Activated CD4-positive, alpha-beta T cell treated with anti-CD3 and anti-CD28 coated beads, Interleukin-2, amount 50 U/mL, for 4 hours (primary cell): ENCODE results near the gene NHLRC4.

ENCODE experiments used
- DNase-seq, 2 experiments: peaks; one replicate each; pipeline ENCODE4 v3.0.0-alpha.2; 2020

Gene NHLRC4

DNA sequence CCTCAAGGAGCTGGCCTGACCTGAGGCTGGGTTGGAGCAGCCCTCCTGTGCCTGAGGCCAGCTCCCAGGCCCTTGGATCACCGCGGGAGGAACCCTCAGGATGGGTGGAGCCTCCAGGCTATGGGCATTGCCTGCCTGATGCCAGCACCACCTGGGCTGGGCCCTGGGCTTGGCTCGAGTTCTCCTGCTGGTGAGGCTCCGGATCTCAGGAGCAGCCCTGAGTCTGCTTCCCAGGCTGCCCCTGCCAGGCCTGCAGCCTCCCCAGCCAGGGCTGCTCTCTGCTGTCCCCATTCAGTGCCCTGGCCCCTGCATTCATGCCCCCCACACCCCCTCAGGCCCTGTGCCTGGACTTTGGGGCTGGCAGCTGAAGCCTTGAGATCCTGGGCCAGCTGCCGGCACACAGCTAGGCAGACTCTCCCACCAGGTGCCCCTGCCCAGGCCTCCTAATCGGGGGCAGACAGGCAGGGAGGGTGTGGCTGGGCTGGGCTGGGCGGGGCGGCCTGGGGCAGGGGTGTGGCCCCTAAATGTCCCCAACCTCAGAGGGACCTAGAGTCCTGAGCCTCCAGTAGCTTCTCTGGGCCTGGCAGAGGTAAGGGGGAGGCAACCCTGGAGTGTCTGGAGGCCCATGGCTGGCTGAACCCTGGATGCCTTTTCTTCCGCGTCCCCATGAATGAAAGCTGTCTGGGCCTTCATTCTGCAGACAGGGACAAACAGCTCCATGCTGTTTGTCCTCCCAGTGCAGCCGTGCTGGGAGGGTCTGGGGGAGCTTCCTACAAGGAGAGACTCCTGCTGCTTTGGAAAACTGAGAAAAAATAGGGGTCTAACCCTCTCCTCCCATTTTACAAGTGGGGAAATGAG lies 1.8 kb downstream of the NHLRC4 start:
- DNase-seq: no peak

- DNase-seq: peak; percentile 38 to 43
These were observed 2.8 kb downstream of the NHLRC4 start, which contains the start of gene PIGQ for GRCh38 chr16:569445-570254. Gene PIGQ (plus strand): TSS chr16:569968. CDS start chr16:574075, 4,107 bp downstream.

GRCh38 chr16:572865-573650 lies 6.3 kb downstream of the NHLRC4 start:
- DNase-seq: no peak

DNA sequence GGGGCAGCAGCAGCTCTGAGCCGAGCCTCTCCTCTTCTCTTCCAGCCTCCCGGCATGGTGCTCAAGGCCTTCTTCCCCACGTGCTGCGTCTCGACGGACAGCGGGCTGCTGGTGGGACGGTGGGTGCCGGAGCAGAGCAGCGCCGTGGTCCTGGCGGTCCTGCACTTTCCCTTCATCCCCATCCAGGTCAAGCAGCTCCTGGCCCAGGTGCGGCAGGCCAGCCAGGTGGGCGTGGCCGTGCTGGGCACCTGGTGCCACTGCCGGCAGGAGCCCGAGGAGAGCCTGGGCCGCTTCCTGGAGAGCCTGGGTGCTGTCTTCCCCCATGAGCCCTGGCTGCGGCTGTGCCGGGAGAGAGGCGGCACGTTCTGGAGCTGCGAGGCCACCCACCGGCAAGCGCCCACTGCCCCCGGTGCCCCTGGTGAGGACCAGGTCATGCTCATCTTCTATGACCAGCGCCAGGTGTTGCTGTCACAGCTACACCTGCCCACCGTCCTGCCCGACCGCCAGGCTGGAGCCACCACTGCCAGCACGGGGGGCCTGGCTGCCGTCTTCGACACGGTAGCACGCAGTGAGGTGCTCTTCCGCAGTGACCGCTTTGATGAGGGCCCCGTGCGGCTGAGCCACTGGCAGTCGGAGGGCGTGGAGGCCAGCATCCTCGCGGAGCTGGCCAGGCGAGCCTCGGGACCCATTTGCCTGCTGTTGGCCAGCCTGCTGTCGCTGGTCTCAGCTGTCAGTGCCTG lies 7.4 kb downstream of the NHLRC4 start:
- no peak for DNase-seq

DNA sequence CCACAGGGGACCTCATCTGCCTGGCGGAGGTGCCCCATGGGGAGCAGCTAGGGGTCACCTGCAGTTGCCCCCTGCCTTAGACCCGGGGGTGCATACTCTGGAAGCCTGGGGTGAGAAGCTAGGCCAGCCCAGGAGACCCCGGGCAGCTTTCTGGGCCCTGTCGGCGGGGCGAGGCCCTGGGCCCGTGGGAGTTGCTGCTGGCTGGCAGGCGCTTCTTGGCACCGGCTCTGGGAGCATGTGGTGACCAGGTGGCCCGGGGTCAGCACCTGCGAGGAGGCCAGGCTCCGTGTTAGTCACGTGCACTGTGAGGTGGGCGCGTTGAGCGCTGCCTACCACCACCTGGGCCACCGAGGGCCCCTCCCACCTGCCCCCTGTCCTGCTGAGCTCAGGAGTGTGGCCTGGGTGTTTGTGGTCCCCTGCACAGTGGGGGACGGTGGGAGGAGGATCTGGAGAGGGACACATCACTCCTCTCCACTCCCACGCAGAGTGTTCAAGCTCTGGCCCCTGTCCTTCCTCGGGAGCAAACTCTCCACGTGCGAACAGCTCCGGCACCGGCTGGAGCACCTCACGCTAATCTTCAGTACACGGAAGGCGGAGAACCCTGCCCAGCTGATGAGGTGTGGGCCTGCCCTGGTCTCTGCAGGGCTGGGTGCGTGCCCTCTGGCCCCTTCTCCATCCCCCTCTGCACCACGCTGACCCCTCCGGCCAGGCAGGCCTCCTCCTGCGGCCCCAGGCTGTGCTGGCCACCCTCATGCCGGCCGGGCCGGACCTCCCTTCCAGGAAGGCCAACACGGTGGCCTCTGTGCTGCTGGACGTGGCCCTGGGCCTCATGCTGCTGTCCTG lies 8.8 kb downstream of the NHLRC4 start:
- no peak for DNase-seq

DNA sequence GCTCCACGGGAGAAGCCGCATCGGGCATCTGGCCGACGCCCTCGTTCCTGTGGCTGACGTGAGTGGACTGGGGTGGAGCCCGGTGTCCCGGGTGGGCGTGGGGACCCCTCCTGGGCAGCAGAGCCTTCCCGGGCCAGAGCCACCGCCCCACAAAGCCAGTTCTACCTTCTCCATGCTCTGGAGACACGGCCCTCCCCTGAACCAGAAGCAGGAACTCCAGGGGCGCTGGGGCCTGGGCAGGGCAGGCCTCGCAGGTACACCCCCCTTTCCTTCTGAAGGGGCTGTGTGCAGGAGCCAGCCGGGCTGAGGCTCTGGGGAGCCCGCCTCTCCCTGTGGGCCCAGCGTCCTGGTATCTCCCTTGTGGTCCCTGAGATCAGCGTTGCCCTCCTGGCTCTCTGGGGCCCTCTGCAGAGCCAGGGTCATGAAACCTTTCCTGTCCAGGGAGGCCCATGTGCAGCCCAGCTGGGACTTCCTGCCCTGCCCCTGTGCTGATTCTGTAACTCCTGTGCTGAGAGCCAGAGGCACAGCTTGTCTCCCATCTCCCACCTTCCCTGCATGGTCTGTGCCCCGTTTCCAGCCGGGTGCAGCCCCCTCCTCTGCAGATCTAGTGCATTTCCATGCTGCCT lies 9.5 kb downstream of the NHLRC4 start:
- DNase-seq: no peak

DNA sequence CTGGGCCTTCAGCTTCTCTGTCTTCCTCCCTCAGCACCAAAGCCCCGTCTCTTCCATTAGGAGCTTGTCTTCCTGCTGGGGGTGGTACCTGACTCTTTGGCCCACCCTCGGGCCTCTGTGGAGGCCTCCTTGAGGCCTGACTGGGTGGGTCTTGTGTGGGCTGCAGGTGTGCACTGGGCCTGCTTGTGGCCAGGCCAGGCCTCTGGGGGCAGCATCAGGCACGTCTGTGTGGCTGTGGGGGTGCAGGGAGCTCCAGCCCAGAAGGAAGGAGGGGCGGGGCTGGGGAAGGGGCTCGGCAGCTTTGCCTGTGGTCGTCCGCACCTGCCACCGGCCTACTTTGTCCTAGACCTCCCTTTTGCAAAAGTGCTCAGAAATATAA lies 10.0 kb downstream of the NHLRC4 start:
- no peak for DNase-seq

- no peak for DNase-seq
These were observed 11.0 kb downstream of the NHLRC4 start for GRCh38 chr16:577796-578195.

- no peak for DNase-seq
These were observed 11.5 kb downstream of the NHLRC4 start for GRCh38 chr16:578232-578869.

DNA sequence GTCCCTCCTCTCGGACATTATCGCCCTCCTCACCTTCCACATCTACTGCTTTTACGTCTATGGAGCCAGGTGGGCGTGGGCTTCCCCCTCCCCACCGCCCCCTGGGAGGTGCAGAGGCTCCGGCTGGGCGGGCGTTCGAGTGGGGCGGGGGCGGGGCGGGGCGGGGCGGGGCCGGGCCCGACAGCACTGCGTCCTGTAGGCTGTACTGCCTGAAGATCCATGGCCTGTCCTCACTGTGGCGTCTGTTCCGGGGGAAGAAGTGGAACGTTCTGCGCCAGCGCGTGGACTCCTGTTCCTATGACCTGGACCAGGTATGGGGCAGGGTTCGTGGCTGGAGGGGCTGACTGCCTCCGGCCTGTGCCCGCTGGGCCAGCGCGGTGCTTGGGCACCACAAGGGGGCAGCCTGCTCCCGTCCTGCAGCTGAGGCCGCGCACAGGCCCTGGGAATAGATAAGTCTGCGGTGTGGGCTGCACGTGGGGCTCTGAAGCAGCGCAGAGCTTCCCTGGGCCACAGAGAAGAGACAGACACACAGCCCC lies 12.1 kb downstream of the NHLRC4 start:
- peak; percentile 55 to 62 for DNase-seq

DNA sequence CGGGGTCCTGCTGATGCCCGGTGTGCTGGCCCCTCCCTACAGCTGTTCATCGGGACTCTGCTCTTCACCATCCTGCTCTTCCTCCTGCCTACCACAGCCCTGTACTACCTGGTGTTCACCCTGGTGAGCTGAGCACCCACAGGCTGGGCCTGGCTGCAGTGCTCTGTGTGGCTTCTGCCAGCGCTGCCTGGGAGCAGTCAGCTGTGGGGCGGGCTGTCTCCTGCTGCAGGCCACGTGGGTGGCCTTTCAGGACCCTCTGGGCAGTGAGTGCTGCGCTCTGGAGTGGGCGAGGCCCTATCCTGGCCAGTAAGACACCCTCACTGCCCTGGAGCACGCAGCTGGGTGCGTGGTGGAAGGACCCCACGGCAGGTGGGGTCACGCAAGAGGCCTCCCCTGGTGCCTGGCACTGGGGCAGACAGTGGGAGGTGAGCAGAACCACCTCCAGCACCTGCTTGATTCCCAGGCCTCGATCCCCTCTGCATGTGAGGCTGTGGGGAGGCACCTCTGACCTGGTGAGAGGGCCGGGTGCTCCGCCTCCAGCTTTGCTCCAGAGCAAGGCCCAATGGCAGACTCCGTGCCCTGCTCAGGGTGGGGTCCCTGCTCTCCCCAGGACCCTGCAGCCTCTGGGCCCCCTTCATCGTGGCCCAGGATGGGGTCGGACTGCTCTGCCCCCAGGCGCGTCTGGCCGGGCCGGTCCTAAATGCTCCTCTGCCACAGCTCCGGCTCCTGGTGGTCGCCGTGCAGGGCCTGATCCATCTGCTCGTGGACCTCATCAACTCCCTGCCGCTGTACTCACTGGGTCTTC lies 13.5 kb downstream of the NHLRC4 start:
- DNase-seq: no peak

GRCh38 chr16:580946-581498 lies 14.2 kb downstream of the NHLRC4 start:
- DNase-seq: no peak

DNA sequence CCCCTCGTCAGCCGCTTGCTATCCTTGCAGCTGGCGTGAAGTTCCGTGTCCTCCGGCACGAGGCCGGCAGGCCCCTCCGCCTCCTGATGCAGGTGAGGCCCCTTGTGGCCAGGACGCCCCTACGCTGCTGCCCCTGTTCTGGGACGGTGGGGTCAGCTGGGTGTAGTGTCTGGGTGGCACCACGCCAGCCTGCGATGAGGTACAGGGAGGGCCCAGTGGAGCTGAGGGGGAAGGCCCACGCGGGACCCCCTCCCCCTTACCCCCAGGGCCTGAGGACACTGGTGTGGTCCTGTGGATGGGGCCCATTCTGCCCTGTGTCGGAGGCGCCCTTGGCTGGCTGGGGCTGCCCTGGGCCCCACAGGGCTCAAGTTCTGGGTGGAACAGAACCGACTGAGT lies 15.4 kb downstream of the NHLRC4 start:
- DNase-seq: no peak

DNA sequence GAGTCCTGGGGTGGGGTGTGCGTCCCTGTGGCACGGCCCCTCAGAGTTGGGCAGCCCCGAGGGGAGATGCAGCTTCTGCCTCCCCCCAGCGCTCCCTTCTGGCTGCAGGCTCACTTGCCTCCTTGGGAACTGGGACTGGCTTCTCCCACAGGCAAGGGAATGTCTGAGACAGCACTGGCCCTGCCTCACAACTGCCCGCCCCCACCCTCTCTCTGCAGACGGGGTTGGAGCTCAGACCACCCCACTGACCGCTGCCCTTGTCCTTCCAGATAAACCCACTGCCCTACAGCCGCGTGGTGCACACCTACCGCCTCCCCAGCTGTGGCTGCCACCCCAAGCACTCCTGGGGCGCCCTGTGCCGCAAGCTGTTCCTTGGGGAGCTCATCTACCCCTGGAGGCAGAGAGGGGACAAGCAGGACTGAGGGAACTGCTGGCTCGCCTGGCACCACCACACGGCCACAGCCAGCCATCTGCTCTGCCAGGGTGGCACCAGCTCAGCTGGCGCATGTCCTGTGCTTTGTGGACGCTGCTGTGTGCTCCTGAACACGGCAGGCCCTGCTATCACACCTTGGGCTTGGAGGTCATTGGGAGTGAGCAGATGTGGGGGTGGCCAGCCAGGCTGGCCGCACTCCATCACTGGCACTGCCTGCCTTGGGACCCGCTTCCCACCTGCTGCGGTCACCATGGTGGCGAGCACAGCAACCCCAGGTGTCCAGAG lies 16.0 kb downstream of the NHLRC4 start:
- no peak for DNase-seq

GRCh38 chr16:583470-583814 lies 16.6 kb downstream of the NHLRC4 start:
- DNase-seq: no peak

DNA sequence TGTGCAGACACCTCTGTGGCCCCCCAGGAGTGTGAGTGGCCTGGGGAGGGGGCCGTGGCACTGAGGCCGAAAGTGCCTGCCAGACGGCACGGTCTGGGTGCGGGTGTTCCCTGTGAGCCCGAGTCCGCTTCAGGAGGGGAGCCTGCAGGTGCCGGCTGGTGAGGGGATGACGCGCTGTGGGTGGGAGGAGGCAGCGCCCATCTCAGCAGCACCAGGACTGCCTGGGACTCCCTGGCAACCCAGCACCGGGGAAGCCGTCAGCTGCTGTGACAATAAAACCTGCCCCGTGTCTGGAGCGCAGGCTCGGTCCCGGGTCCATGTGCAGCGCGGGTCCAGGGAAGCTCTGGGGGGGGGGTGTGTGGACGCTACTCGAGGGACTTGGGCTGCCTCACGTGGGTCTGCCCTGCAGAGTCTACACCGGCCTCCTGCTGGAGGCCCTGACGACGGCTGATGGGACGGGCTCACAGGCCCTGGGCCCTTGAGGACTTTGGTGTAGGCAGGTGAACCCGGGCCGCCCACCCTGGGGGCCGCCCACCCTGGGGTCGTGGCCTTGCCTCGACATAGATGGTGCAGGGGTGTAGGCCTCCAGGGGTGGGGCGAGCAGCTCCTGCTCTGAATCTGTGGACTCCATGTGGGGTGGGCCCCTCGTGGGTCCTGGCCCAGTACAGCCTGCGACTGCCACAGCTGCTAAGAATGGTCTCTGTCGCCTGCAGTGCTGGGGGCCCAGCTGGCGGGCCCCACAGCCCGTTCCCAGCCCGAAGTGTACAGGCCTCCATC lies 17.2 kb downstream of the NHLRC4 start:
- no peak for DNase-seq

DNA sequence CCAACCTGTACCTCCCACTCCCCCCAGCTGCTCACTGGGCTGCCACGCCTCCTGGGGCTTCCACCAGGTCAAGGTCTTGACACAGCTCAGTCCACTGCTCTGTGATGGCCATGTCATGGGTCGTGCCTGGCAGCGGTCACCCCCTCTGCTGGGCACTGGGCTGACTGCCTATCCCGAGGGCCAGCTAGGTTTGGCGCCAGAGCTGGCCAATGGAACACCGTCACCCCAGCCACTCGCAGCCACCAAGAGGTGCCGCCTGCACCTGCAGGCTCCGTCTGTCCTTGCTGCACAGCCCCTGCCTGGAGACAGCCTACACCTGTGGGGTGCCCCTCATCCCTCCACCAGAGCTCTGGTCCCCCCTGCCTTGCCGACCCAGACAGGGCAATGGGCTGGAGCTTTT lies 18.5 kb downstream of the NHLRC4 start:
- DNase-seq: no peak
